GM21576 (cell line): ENCODE results near the gene PC.

Source experiments
- ATAC-seq: cut with Tn5 transposase; IDR thresholded peaks from one replicate; pipeline ENCODE4 v1.9.1; 2021; ENCODE audit warnings: mild to moderate bottlenecking, moderate library complexity; ENCODE audit not compliant: unreplicated experiment

PC gene

DNA sequence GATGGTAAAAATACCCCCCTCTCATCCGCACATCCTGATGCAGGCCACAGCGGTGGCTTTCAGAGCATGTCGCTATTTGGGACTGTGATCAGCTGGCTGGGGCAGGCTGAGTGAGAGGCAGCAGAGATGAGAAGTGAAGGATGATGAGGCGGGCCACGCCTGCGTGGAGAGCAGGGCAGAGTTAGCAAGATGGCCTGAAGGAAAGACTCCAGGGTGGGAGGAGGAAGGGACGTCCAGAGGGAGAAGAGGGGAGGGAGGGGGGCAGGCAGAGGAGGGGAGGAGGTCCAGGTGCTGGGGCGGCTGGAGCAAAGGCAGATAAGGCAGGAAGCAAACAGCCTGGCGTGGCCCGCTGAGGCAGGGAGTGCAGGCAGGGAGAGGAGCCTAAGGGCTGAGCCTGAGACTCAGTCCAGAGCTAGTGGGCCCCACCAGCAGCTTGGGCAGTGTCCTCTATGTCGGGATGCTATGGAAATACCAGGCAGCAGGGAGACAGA, 72.2 kb downstream of the PC start:
- ATAC-seq: no peak

- ATAC-seq: no peak
Observed at GRCh38 chr11:66885469-66885868, 72.7 kb downstream of the PC start.

DNA sequence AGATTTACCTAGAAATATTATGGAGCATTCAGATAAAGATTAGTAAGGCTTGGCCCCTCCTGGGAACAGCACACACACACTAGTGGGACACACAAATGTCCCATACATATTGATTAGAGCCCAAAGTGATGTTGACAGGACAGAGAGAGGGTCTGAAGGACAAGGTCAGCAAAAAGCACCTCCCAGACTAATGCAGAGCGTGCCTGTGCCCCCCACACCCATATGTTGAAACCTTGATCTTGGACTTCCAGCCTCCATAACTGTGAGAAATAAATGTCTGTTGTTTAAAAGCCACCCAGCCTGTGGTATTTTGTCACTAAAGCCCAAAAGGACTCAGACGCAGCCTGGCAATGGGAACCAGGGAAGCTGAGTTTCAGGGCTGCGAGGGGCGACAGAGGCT, 73.7 kb downstream of the PC start:
- no peak for ATAC-seq

GRCh38 chr11:66883016-66883965, 74.9 kb downstream of the PC start:
- no peak for ATAC-seq

DNA sequence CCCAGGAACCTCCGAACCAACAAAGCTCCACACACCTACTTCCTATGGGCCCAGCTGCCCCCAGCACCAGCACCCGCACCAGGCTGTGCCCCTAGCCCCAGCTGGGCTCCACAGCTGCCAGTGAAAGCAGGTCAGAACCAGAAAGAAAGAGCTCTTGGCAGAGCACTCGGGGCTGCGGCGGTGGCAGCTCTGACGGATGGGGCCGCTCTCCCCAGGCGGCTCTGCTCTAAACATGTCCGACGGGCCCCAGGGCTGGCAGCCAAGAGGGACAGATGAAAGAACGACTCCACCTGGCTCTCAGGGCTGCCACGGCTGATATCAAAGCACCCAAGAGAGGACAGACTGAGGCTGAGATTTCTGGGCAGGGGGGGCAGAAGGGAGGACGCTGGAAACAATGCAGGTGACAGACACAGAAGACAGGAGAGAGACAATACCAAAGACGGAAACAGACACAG, 75.6 kb downstream of the PC start:
- no peak for ATAC-seq

DNA sequence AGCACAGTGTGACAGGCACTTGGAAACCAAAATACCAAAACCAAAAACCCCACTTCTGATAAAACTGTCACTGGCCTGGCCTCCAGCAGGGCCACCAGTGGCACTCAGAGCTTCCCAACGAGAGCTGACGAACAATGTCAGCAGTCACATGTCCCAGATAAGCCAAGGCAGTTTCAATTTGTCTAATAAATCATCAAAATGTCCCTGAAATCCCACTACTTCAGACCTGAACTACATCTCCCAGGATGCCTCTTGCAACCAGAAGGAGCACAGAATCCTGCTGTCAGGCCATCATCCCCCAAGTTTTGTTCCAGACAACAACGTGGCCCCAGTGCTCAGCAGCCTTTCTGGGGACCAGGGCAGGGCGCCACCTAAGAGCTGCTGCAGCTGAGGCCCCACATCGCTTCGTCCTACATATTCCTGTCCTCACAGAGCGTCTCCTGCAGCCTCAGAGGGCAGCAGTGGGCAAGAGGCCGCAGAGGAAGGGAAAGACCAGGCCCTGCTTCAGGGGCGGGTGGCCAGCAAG, 76.2 kb downstream of the PC start:
- ATAC-seq: no peak

DNA sequence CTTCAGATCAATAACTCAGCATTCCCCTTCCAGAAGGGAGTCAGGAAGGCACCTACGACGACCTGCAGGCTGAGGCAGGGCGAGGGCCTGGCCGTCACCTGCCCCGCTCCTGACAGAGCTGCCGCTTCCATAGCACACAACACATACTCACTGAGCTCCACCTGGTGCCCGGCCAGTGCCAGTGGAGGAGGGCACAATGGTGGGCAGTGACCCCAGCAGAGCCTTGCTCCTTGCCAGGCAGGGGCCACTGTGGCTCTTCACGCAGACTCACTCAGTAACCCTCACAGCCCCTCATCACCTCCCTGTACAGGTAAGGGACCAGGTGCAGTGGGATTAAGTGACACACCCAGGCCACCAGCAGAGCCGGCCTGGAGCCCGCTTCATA, 76.7 kb downstream of the PC start:
- ATAC-seq: no peak

DNA sequence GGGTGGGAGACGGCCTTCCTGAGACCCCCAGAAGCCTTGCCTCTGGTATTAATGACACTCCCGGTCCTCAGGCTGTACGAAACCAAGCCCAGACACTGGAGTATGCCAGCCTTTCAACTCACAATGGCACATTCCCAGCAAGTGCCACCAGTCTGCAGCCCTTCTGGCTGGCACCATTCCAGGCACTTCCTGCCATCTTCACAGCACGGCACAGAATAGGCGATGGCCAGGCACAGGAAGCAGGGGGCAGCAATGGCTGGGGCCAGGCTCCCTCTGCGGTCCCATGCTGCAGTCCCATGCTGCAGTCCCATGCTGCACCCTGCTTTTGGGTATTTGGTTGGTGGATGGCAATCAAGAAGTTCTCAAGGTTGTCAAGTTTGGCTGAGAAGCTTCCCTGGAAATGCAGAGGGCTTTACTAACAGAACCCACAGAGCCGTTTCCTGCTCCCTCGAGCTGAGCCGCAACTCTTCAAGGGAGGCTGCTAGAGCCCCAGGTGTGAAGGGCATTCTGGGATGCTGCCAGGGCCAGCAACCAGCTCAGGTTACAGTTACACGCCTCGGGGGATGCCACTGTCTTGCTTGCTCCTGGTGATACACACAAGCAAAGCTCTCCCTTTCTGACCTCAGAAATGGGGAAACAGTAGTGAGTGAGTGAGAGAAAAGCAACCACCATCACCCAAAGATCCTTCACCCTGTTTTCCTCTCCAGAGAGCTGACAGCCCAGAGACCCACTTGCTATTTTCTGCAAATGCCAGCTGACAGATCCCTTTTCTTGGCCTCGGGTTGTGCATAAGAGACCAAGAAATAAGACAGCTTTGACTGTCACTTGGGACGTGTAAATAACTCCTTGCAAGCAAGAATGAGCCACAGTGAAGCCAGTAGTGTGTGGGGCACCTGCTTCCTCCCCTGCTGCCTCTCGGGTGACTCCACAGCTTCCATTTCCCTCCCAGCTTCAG, 77.4 kb downstream of the PC start:
- ATAC-seq: no peak

DNA sequence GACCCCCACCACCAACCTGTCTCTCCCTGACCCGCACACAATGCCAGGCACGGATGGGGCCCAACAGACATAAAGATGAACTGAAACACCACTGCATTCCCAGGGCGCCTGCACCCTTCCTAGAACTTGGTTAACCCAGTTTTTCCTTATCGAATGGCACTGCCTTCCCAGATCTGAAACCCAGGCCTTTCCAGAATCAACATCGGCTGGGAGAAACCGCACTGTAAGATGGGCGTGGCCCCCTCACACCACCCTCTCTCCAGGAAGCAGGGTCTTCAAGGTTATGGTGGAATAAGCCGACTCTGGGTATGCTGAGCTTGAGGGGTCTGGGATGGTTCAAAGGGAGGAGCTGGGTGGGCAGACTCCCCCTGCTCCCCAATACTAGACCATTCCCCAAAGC, 78.2 kb downstream of the PC start:
- ATAC-seq: no peak

- no peak for ATAC-seq
Observed at GRCh38 chr11:66879583-66879982, 78.6 kb downstream of the PC start.

DNA sequence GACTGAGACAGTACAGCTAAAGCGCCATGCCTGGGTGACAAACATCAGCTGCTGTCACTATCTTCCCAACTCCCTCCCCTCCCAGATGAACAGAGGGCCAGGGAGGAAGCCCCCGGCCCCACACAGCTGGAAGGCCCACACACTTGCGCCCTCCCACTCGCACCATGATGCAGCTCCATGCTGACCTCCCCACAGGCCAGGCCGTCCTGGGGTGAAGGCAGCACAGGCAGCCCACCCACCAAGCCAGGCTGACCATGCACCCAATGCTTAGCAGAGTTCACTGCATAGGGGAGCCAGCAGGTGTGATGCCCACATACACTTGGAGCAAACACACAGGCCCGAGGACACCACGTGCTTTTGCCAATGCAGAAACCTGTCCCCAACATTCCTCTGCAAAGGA, 79.2 kb downstream of the PC start:
- no peak for ATAC-seq

DNA sequence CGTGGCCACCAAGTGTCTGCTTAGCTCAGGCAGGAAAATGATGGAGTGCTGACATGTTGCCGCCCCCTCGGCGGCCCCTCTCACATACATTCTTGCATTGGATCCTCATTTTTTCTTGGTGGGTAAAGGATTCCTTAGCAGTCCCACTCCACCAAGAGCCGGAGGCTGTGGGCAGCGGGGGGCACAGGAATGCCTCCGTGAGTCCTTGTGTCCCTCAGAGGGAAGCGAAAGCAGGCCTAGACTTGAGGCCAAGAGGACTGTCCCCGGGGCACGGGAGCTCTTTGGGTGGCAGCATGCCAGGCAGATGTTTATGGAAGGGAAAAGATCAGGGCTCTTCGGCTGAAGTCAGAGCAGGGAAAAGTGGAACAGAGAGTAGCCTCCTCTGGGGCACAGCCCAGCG, 79.7 kb downstream of the PC start:
- no peak for ATAC-seq

- no peak for ATAC-seq
Observed at GRCh38 chr11:66877588-66878385, 80.4 kb downstream of the PC start.

DNA sequence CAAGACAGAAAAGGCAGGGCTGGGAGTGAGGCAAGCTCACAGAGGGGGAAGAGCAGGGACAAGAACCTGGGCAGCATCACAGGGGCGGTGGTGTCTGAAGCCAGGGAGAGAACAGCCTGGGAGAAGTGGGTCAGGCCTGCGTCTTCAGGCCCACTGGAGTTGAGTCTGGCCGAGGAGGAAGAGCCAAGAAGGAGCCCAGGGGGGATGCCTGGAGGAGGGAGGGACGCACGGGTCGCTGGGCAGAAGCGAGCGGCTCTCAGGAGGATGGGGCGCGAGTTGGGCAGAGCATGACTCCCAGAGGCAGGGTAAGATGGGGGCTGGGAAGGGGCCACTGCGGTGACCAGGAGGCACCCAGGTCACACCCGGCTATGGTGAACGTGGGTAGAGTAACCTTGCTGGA, 82.8 kb downstream of the PC start:
- no peak for ATAC-seq

- ATAC-seq: no peak
Observed at GRCh38 chr11:66874232-66874631, 84.0 kb downstream of the PC start.

DNA sequence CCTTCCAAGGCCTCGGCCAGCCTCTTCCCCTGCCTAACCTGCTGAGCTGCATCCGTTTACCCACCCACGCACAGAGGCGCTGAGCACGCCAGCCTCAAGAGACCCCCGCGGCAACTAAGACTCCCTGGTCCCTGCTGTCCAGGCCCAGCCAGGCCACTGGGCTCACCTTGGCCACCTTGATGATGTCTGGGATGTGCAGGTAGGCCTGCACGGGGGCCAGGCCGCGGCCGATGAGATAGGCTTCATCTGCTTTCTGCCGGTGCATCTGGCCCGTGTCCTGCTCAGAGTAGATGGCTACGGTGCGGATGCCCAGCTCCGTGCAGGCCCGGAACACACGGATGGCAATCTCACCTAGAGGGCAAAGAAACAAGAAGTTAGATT, 86.7 kb downstream of the PC start:
- no peak for ATAC-seq

DNA sequence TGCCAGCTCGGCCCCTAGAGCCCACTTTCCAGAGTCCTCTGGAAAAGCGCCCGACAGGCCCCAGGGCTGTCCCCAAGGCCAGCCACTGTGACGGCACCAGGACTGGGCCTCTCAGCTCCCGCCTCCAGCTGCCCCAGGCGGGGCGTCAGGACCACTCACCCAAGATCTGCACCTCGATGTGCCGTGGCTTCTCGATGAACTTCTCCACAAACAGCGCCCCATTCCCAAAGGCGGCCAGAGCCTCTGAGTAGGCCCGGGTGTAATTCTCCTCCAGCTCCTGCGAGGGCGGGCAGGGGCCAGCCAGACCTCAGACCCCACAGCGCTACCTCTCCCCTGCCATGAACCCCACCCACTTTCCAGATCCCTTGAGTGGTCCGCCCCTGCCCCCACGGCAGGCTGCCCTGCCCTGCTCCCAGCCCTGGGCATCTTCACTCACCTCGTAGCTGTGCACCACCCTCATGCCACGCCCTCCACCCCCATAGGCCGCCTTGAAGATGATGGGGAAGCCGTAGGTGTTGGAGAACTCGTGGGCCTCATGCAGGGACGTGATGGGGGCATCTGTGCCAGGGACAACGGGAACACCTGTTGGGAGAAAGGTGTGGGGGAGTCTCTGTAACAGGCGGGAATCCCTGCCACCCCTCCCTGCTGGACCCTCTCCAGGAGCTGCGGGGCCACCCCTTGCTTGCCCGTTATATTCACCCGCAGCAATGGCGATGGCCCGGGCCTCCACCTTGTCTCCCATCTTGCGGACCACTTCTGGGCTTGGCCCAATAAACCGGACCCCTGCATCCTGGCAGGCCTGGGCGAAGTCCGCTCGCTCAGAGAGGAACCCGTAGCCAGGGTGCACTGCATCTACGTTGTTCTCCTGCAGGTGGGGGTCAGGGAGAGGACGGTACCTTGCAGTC, 87.3 kb downstream of the PC start:
- ATAC-seq: no peak

DNA sequence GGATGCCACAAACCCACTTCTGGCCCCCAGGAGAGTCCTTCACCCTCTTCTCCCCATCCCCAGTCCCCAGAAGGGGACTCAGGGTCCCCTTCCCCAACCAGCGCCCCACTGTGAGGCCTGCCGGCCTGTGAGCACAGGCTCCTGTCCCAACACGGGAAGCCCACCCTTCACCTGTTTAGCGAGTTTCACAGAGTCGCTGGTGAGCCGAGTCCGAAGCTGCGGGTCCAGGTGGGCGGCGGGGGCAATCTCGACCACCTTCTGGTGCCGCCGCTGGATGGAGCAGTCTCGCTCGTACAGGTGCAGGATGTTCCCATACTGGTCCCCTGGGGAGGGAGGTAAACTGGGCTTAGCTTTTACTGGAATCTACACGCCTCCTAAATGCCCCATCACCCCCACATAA, 88.1 kb downstream of the PC start:
- no peak for ATAC-seq

DNA sequence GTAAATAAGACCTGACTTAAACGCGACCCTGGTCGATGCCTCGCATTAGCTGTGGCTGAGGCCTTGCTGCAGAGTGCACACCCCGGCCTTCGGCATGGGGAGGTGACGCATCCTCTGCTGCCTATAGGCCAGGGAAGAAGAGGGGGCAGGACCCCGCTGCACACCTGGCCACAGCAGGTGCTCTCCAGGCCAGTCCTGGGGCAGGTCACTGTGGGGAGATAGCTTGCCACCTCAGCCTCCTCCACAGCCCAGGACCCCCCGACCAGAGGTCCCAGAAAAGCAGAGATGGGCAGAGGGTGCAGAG, 88.7 kb downstream of the PC start:
- ATAC-seq: no peak
